Measurements from ENCODE around the gene CARNS1. TPM values are rescaled to one million over a fixed set of nuclear protein-coding genes. Genes with fewer than 3 reads are reported as not detected.

CARNS1 gene
- total and polyA plus RNA-seq, 9 of the 15 experiments (the other 6 are each of a cell fraction or from before 2014, with no cell fraction given): 0.01 to 0.18 (median 0.06) TPM; not detected in 3

- TF ChIP-seq ZBTB12 (CRISPR knock-in tag; IDR thresholded peaks at IDR 0.05) (no peak), RFX7 (CRISPR knock-in tag; IDR thresholded peaks at IDR 0.05) (no peak), NRF1 (conservative IDR thresholded peaks at IDR 0.05 in 1 of 2, IDR thresholded peaks at IDR 0.05 in 1 of 2) (no peak), RBFOX2 (IDR thresholded peaks at IDR 0.05; ENCODE audit: low read depth, low read length) (no peak), GTF2B (IDR thresholded peaks at IDR 0.05; ENCODE audit: extremely low read depth, insufficient read length) (no peak), E2F5 (CRISPR knock-in tag; IDR thresholded peaks at IDR 0.05) (no peak), RNF2 (IDR thresholded peaks at IDR 0.05) (no peak), PTTG1 (tag; IDR thresholded peaks at IDR 0.05; ENCODE audit: low read depth) (no peak), THRB (CRISPR knock-in tag; conservative IDR thresholded peaks at IDR 0.05) (peak; percentile 87), HMBOX1 (IDR thresholded peaks at IDR 0.05) (no peak), MCM7 (IDR thresholded peaks at IDR 0.05) (no peak), ZNF232 (CRISPR knock-in tag; IDR thresholded peaks at IDR 0.05) (no peak), NR4A1 (CRISPR knock-in tag; IDR thresholded peaks at IDR 0.05) (no peak), NR4A1 (tag; IDR thresholded peaks at IDR 0.05) (no peak), MXI1 (IDR thresholded peaks at IDR 0.05; ENCODE audit: low read depth, low read length) (no peak), CHD2 (IDR thresholded peaks at IDR 0.05; ENCODE audit: low read depth, low read length) (no peak), ZBTB17 (CRISPR knock-in tag; IDR thresholded peaks at IDR 0.05) (no peak), ZSCAN32 (CRISPR knock-in tag; IDR thresholded peaks at IDR 0.05) (no peak), RBM17 (IDR thresholded peaks at IDR 0.05; ENCODE audit: borderline replicate concordance, low read depth, low read length) (no peak), RBM22 (IDR thresholded peaks at IDR 0.05; ENCODE audit: low read depth, low read length, poor library complexity, severe bottlenecking) (no peak), ZNF124 (CRISPR knock-in tag; IDR thresholded peaks at IDR 0.05) (no peak), DEAF1 (CRISPR knock-in tag; IDR thresholded peaks at IDR 0.05) (no peak)
Measured at GRCh38 chr11:67371189-67371910, 44.1 kb upstream of the CARNS1 start (continued).

Measured in K562 (cell line).